Adrenal gland (tissue), 12 donors: Measurements from ENCODE around the gene ITPKA. TPM values are rescaled to one million over a fixed set of nuclear protein-coding genes. Genes with fewer than 3 reads are reported as not detected.

Experiments
- DNase-seq, 7 donors: peaks; one replicate each; pipeline ENCODE4 v3.0.0-alpha.2; 2019 to 2020
- H3K27ac ChIP-seq, 5 donors: fragments of 200-600 bp; sonication (generic) in 4 of 5; 1 replicate in 3 of 5; 2 replicates in 2 of 5; pipeline versions ENCODE4 v1.5.1 to v1.8.0; 2016 to 2020; ENCODE audit warnings: mild to moderate bottlenecking in 1 of 5
- H3K27me3 ChIP-seq: fragments of 200-600 bp; 2 replicates; pipeline ENCODE4 v1.8.0; 2021
- H3K36me3 ChIP-seq, 2 donors: fragments of 200-600 bp; replicated peaks in 1 of 2; 1 replicate in 1 of 2; 2 replicates in 1 of 2; pipeline versions ENCODE4 v1.5.1 to v1.8.0; 2018 to 2022
- H3K4me1 ChIP-seq, 2 donors: fragments of 200-600 bp; replicated peaks in 1 of 2; 1 replicate in 1 of 2; 2 replicates in 1 of 2; pipeline versions ENCODE4 v1.5.1 to v1.8.0; 2018 to 2021
- H3K4me3 ChIP-seq, 4 donors: fragments of 200-600 bp; sonication (generic) in 3 of 4; one replicate each; pipeline ENCODE4 v1.5.1; 2016 to 2018
- H3K9me3 ChIP-seq, 3 donors: fragments of 200-600 bp; sonication (generic) in 1 of 3; replicated peaks in 1 of 3; 1 replicate in 2 of 3; 2 replicates in 1 of 3; pipeline versions ENCODE4 v1.5.1 to v1.8.0; 2016 to 2021
- CTCF ChIP-seq, 6 experiments: fragments of 450-650 bp in 4 of 6; fragments of 200-600 bp in 2 of 6; sonication (generic) in 1 of 6; IDR thresholded peaks; 1 replicate in 5 of 6; 2 replicates in 1 of 6; pipeline versions ENCODE4 v1.5.1 to v1.8.0; 2016 to 2021; ENCODE audit warnings: antibody characterized with exemption in 6 of 6, mild to moderate bottlenecking in 2 of 6, moderate library complexity in 1 of 6
- POLR2A ChIP-seq, 2 donors: fragments of 450-650 bp; IDR thresholded peaks; one replicate each; pipeline ENCODE4 v1.6.1; 2017; ENCODE audit warnings: antibody characterized with exemption in 2 of 2, mild to moderate bottlenecking in 2 of 2, moderate library complexity in 1 of 2
- WGBS, 4 donors: extraction: QIAGEN DNeasy Blood & Tissue Kit in 2 of 4; methylation state at CpG; one replicate each; pipeline versions ENCODE4 v1.1.5 to v1.1.7; 2013 to 2017; 5-methylcytosine and 5-hydroxymethylcytosine counted together
- intact Hi-C, 2 donors: fragments of 100-400 bp; cut with DNase I; formaldehyde crosslinking; loops; one replicate each; pipeline versions ENCODE4 v1.14.1 to v1.15.0; 2022 to 2023
- polyA plus RNA-seq, 3 donors: library from polyadenylated mRNA; stranded (reverse); fragments of 200-250 nt in 2 of 3; fragments of 350-450 nt in 1 of 3; fragmentation: Illumina TruSeq in 1 of 3; extraction: RNeasy Lipid Tissue Mini Kit (QIAGEN cat#74804) in 1 of 3; gene quantifications; one replicate each; pipeline ENCODE4 v1.2.3, GENCODE V29; 2013 to 2014
- total RNA-seq, 9 donors: library from RNA; depleted of rRNA in 4 of 9; stranded (reverse); fragments of >200 nt in 4 of 9; fragments of 120-200 nt in 1 of 9; fragmentation: NEBNext Ultra II Directional in 1 of 9; extraction: Animal tissue kit (Norgen Biotek cat#: 25700) in 1 of 9; gene quantifications; one replicate each; pipeline versions ENCODE4 v1.1.0 to v1.2.4, GENCODE V29; 2013 to 2023
- donor health status: healthy with polysubstance abuse.
- donor health status: Bipolar disorder and iron deficiency.
- donor health status: DM: yes; HTN: yes; CAD: no.
- donor health status: DM: no; HTN: no; CAD: no.
- donor health status: DM: no; HTN: no; CAD: no.
- donor health status: DM: yes; HTN: yes; CAD: no.

ITPKA gene
- total and polyA plus RNA-seq, 12 donors, result 0.73 to 33.0 (median 14.4) TPM

GRCh38 chr15:41506796-41507341, 13.2 kb downstream of the ITPKA start:
- Histone ChIP-seq H3K4me1 (peaks cover 2 to 13% of the 10 kb centered on the region in 2 donors), H3K4me3 (no peak overlapping the region), H3K27ac (no peak overlapping the region), H3K36me3 (no peaks in the 10 kb centered on the region), H3K27me3 (peaks cover 7% of the 10 kb centered on the region), H3K9me3 (no peaks in the 10 kb centered on the region)
- 77 to 84% (median 79%) methylated on average over 10 of the region's 10 CpGs for WGBS, 4 donors
- intact Hi-C loops, result no loop called here
- no peak for DNase-seq
- TF ChIP-seq POLR2A (IDR thresholded peaks at IDR 0.05), result no peak
- no peak for TF ChIP-seq CTCF (IDR thresholded peaks at IDR 0.05)

GRCh38 chr15:41507820-41508290, 14.2 kb downstream of the ITPKA start:
- peak; percentile 47 to 74 (median 67) for DNase-seq
- Histone ChIP-seq H3K4me1 (peaks cover 6 to 15% of the 10 kb centered on the region in 2 donors), H3K27me3 (peaks cover 16% of the 10 kb centered on the region), H3K4me3 (no peak overlapping the region), H3K27ac (no peak overlapping the region), H3K36me3 (no peaks in the 10 kb centered on the region), H3K9me3 (no peaks in the 10 kb centered on the region)
- intact Hi-C loops, result no loop called here
- no peak for TF ChIP-seq CTCF (IDR thresholded peaks at IDR 0.05)
- TF ChIP-seq POLR2A (IDR thresholded peaks at IDR 0.05), result no peak
- 58 to 63% (median 59%) methylated on average over 5 to 7 of the region's 7 CpGs for WGBS, 4 donors

- DNase-seq, result no peak
- intact Hi-C loops, result no loop called here
- no peak overlapping the region for H3K27ac ChIP-seq
- peaks cover 27% of the 10 kb centered on the region for H3K27me3 ChIP-seq
- H3K4me1 ChIP-seq, result peaks cover 10 to 24% of the 10 kb centered on the region in 2 donors
- TF ChIP-seq POLR2A (IDR thresholded peaks at IDR 0.05), result no peak
- TF ChIP-seq CTCF (IDR thresholded peaks at IDR 0.05), result no peak
- no peak overlapping the region for H3K4me3 ChIP-seq
- WGBS, 4 donors, result 86 to 95% (median 93%) methylated on average over 7 of the region's 7 CpGs
- no peaks in the 10 kb centered on the region for H3K36me3 ChIP-seq
- H3K9me3 ChIP-seq, result no peaks in the 10 kb centered on the region
Measured at GRCh38 chr15:41510728-41511127, 17.1 kb downstream of the ITPKA start.

GRCh38 chr15:41511331-41511898, 17.7 kb downstream of the ITPKA start:
- DNase-seq, result no peak
- H3K9me3 ChIP-seq, result no peaks in the 10 kb centered on the region
- no peak overlapping the region for H3K4me3 ChIP-seq
- H3K27me3 ChIP-seq, result peaks cover 27% of the 10 kb centered on the region
- TF ChIP-seq POLR2A (IDR thresholded peaks at IDR 0.05) (no peak), CTCF (IDR thresholded peaks at IDR 0.05) (no peak)
- 22 to 36% (median 33%) methylated on average over 11 to 56 of the region's 56 CpGs; no CpG with 5 or more reads in 1 of the 4 donors for WGBS, 4 donors
- no peak overlapping the region for H3K27ac ChIP-seq
- H3K4me1 ChIP-seq, result peaks cover 10 to 24% of the 10 kb centered on the region in 2 donors
- H3K36me3 ChIP-seq, result no peaks in the 10 kb centered on the region
- intact Hi-C loops, result no loop called here
